Smooth muscle cell (in vitro differentiated cells): Measurements from ENCODE around the gene SNPH. TPM values are rescaled to one million over a fixed set of nuclear protein-coding genes. Genes with fewer than 3 reads are reported as not detected.

Experiments
- DNase-seq: peaks from one replicate; lab custom pipeline; 2025; ENCODE audit not compliant: unreplicated experiment; lab: John Stamatoyannopoulos, UW
- H2AFZ ChIP-seq: fragments of 200-600 bp; sonication (generic); 2 replicates; pipeline ENCODE4 v1.6.0; 2016; ENCODE audit warnings: antibody characterized with exemption, low read depth, mild to moderate bottlenecking
- H3F3A ChIP-seq: fragments of 200-600 bp; sonication (generic); 2 replicates; pipeline ENCODE4 v1.6.0; 2017; ENCODE audit warnings: antibody characterized with exemption, low read depth
- H3K27ac ChIP-seq: fragments of 200-600 bp; sonication (generic); 2 replicates; pipeline ENCODE4 v1.5.1; 2016; ENCODE audit warnings: low read depth, mild to moderate bottlenecking
- H3K27me3 ChIP-seq: fragments of 200-600 bp; sonication (generic); 2 replicates; pipeline ENCODE4 v1.6.1; 2016; ENCODE audit warnings: low read depth, mild to moderate bottlenecking
- H3K36me3 ChIP-seq: fragments of 200-600 bp; sonication (generic); 2 replicates; pipeline ENCODE4 v1.5.1; 2016; ENCODE audit warnings: low read depth
- H3K4me1 ChIP-seq: fragments of 200-600 bp; sonication (generic); 2 replicates; pipeline ENCODE4 v1.5.1; 2016; ENCODE audit warnings: low read depth
- H3K4me2 ChIP-seq: fragments of 200-600 bp; sonication (generic); 2 replicates; pipeline ENCODE4 v1.6.0; 2016; ENCODE audit warnings: mild to moderate bottlenecking
- H3K4me3 ChIP-seq: fragments of 200-600 bp; sonication (generic); 2 replicates; pipeline ENCODE4 v1.5.1; 2016; ENCODE audit warnings: mild to moderate bottlenecking
- H3K79me2 ChIP-seq: fragments of 200-600 bp; sonication (generic); 2 replicates; pipeline ENCODE4 v1.6.0; 2016; ENCODE audit warnings: low read depth, mild to moderate bottlenecking
- H3K9ac ChIP-seq: fragments of 200-600 bp; sonication (generic); 2 replicates; pipeline ENCODE4 v1.6.0; 2016; ENCODE audit warnings: low read depth
- H3K9me3 ChIP-seq: fragments of 200-600 bp; sonication (generic); replicated peaks from 2 replicates; pipeline ENCODE4 v1.5.1; 2016; ENCODE audit warnings: low read depth
- H4K20me1 ChIP-seq: fragments of 200-600 bp; sonication (generic); 2 replicates; pipeline ENCODE4 v1.6.0; 2016; ENCODE audit warnings: low read depth
- CTCF ChIP-seq: fragments of 200-600 bp; sonication (generic); IDR thresholded peaks from 2 replicates; pipeline ENCODE4 v1.5.1; 2017; ENCODE audit warnings: borderline replicate concordance, mild to moderate bottlenecking, antibody characterized with exemption; ENCODE audit not compliant: insufficient read depth, poor library complexity, severe bottlenecking
- WGBS: methylation state at CpG from one replicate; pipeline ENCODE4 v1.1.7; 2016; ENCODE audit warnings: low lambda C conversion rate; 5-methylcytosine and 5-hydroxymethylcytosine counted together
- polyA plus RNA-seq: library from polyadenylated mRNA; unstranded; fragments of >200 nt; fragmentation: Nextera tagmentation; extraction: Ambion mirVana; gene quantifications from 2 replicates; pipeline ENCODE4 v1.2.1, GENCODE V29; 2016
- total RNA-seq: library from RNA; depleted of rRNA; stranded (reverse); fragments of >200 nt; gene quantifications from 2 replicates; pipeline ENCODE4 v1.2.3, GENCODE V29; 2014

Gene SNPH
- total and polyA plus RNA-seq, 2 experiments from 2014 or later: 3.0 to 3.1 TPM

GRCh38 chr20:1321654-1321939, 55.5 kb downstream of the SNPH start:
- Histone ChIP-seq H2AFZ (no peak overlapping the region), H3F3A (peaks cover 4% of the 10 kb centered on the region), H3K27me3 (no peaks in the 10 kb centered on the region), H3K9me3 (no peaks in the 10 kb centered on the region), H3K79me2 (peaks cover 2% of the 10 kb centered on the region), H4K20me1 (no peaks in the 10 kb centered on the region), H3K9ac (no peak overlapping the region), H3K4me3 (no peak overlapping the region), H3K4me1 (peaks cover 11% of the 10 kb centered on the region), H3K27ac (no peak overlapping the region), H3K36me3 (no peaks in the 10 kb centered on the region), H3K4me2 (no peak overlapping the region)
- no peak for TF ChIP-seq CTCF
- DNase-seq: no peak
- WGBS: 84% methylated on average over 4 of the region's 4 CpGs

- H3K4me3 ChIP-seq: no peak overlapping the region
- TF ChIP-seq CTCF: no peak
- H3K27me3 ChIP-seq: no peaks in the 10 kb centered on the region
- WGBS: 67% methylated on average over 11 of the region's 11 CpGs
- H3K4me1 ChIP-seq: peaks cover 20% of the 10 kb centered on the region
- H3K9me3 ChIP-seq: no peaks in the 10 kb centered on the region
- peaks cover 3% of the 10 kb centered on the region for H4K20me1 ChIP-seq
- peaks cover 6% of the 10 kb centered on the region for H3F3A ChIP-seq
- no peak overlapping the region for H2AFZ ChIP-seq
- DNase-seq: no peak
- no peak overlapping the region for H3K4me2 ChIP-seq
- peaks cover 6% of the 10 kb centered on the region for H3K79me2 ChIP-seq
- peak overlapping the region; percentile 14 for H3K9ac ChIP-seq
- peak overlapping the region; percentile 67 for H3K27ac ChIP-seq
- H3K36me3 ChIP-seq: no peaks in the 10 kb centered on the region
These were observed 56.6 kb downstream of the SNPH start for GRCh38 chr20:1322511-1323245.

GRCh38 chr20:1323256-1323655, 57.2 kb downstream of the SNPH start:
- Histone ChIP-seq H3K27me3 (no peaks in the 10 kb centered on the region), H3F3A (peaks cover 6% of the 10 kb centered on the region), H4K20me1 (peaks cover 5% of the 10 kb centered on the region), H3K9me3 (no peaks in the 10 kb centered on the region), H3K79me2 (peaks cover 10% of the 10 kb centered on the region), H2AFZ (no peak overlapping the region), H3K4me1 (peaks cover 21% of the 10 kb centered on the region), H3K36me3 (no peaks in the 10 kb centered on the region), H3K4me2 (no peak overlapping the region), H3K9ac (no peak overlapping the region), H3K4me3 (no peak overlapping the region), H3K27ac (peak overlapping the region; percentile 67)
- TF ChIP-seq CTCF: no peak
- 84% methylated on average over 6 of the region's 6 CpGs for WGBS
- DNase-seq: no peak
